CD4-positive, CD25-positive, alpha-beta regulatory T cell (primary cell): Measurements from ENCODE around the gene SLC6A17. TPM values are rescaled to one million over a fixed set of nuclear protein-coding genes. Genes with fewer than 3 reads are reported as not detected.
A peak's percentile ranks its signal among the peaks of the same experiment; 100 is the strongest.

Experiments
- ATAC-seq, 2 donors: fragments of 150-1000 bp; cut with Tn5 transposase; one replicate each; pipeline ENCODE4 v1.10.0; 2021; ENCODE audit warnings: low read depth in 2 of 2, moderate number of reproducible peaks in 2 of 2, moderate library complexity in 1 of 2
- DNase-seq, 3 donors: peaks; one replicate each; pipeline versions ENCODE4 v3.0.0 to v3.0.0-alpha.2; 2012 to 2022; ENCODE audit warnings: mixed read lengths in 1 of 3
- H3K27ac ChIP-seq: one replicate; pipeline ENCODE4 v1.7.0; 2013; ENCODE audit warnings: mild to moderate bottlenecking, low read length; ENCODE audit not compliant: insufficient read depth, poor library complexity, severe bottlenecking
- H3K27me3 ChIP-seq: one replicate; pipeline ENCODE4 v1.7.0; 2013; ENCODE audit warnings: low read length; ENCODE audit not compliant: control insufficient read depth, insufficient read depth
- H3K36me3 ChIP-seq: one replicate; pipeline ENCODE4 v1.7.0; 2013; ENCODE audit warnings: mild to moderate bottlenecking, low read length, moderate library complexity; ENCODE audit not compliant: control insufficient read depth, insufficient read depth
- H3K4me1 ChIP-seq: 2 replicates; pipeline ENCODE4 v1.7.0; 2013; ENCODE audit warnings: mild to moderate bottlenecking, low read length; ENCODE audit not compliant: insufficient read depth, control insufficient read depth, poor library complexity, severe bottlenecking
- H3K4me3 ChIP-seq: one replicate; pipeline ENCODE4 v1.7.0; 2013; ENCODE audit warnings: low read depth, mild to moderate bottlenecking, low read length, moderate library complexity
- H3K9me3 ChIP-seq, 2 experiments: 1 replicate in 1 of 2; 2 replicates in 1 of 2; pipeline ENCODE4 v1.7.0; 2013; ENCODE audit warnings: low read length in 2 of 2, mild to moderate bottlenecking in 1 of 2, moderate library complexity in 1 of 2; ENCODE audit not compliant: control insufficient read depth in 2 of 2
- H3K27ac Mint-ChIP-seq, 3 donors: one replicate each; pipeline ENCODE4 v1.8.0; 2020 to 2022; ENCODE audit warnings: mild to moderate bottlenecking in 3 of 3, mixed read lengths in 3 of 3, moderate library complexity in 2 of 3
- H3K27me3 Mint-ChIP-seq: one replicate; pipeline ENCODE4 v1.8.0; 2022; ENCODE audit warnings: mild to moderate bottlenecking, mixed read lengths
- H3K36me3 Mint-ChIP-seq: one replicate; pipeline ENCODE4 v1.8.0; 2020; ENCODE audit warnings: mixed read lengths
- H3K4me1 Mint-ChIP-seq, 4 donors: one replicate each; pipeline ENCODE4 v1.8.0; 2020 to 2022; ENCODE audit warnings: mixed read lengths in 4 of 4, mild to moderate bottlenecking in 1 of 4
- H3K4me3 Mint-ChIP-seq, 4 donors: one replicate each; pipeline ENCODE4 v1.8.0; 2020 to 2022; ENCODE audit warnings: mild to moderate bottlenecking in 4 of 4, mixed read lengths in 4 of 4, moderate library complexity in 3 of 4
- H3K9me3 Mint-ChIP-seq, 7 donors: one replicate each; pipeline ENCODE4 v1.8.0; 2020 to 2022; ENCODE audit warnings: mixed read lengths in 7 of 7, mild to moderate bottlenecking in 3 of 7, moderate library complexity in 2 of 7
- polyA plus RNA-seq, 4 donors: library from polyadenylated mRNA; unstranded; fragments of 300-500 nt; fragmentation: Illumina TruSeq; gene quantifications; one replicate each; pipeline ENCODE4 v1.2.3, GENCODE V29; 2021
- total RNA-seq: library from RNA; stranded (reverse); gene quantifications from one replicate; pipeline ENCODE4 v1.2.3, GENCODE V29; 2022

Gene SLC6A17
- total and polyA plus RNA-seq, 5 donors from 2014 or later, result not detected

DNA sequence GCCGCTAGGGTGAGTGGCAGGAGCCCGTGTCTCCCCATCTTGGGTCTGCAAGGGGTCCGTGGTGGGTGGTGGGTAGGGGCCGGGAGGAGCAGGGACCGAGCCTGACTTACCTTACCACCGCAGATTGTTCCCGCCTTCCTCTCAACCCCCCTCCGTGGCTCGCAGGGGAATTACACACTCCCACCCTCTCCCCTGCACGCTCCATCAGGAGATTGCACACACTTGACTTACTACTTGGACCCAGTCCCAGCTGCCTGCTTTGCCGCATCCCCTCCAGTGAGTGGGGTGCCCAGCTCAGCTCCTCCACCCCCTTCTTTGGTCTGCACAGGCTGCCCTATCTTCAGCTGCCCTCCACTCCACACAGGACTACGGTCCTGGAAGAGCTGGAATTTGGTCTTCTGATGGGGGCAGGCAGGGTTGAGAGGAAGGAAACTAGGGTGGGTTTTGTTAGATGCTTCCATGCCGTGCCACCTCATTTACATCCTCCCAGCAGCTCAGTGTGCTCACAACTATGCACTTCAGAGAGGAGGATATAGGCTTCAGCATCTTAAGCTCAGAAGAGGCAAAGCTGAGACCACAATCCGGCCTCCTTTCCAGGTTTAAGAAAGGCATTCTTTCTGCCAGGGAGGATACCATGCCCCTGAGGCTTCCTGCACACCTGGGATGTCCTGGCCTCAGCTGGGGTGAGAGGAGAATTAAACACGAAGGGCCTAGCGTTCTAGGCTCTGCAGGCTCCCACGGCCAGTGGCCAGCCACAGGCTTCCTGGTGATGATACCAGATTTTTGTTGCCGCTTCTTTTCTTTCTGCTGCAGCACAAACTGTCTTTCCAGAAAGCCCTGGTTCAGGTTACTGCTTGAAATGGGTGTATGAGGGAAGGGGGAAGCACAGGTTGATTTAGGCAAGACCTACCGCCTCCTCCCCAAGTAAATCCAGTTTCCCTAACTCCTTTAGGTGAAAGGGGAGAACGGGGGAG, 62.2 kb downstream of the SLC6A17 start:
- peak overlapping the region; percentile 29 to 80 (median 79) for H3K27ac Mint-ChIP-seq
- H3K9me3 ChIP-seq, result no peaks in the 10 kb centered on the region
- no peaks in the 10 kb centered on the region for H3K36me3 Mint-ChIP-seq
- no peaks in the 10 kb centered on the region for H3K27me3 ChIP-seq
- H3K4me3 ChIP-seq, result no peak overlapping the region
- H3K9me3 Mint-ChIP-seq, result no peaks in the 10 kb centered on the region
- peaks cover 36% of the 10 kb centered on the region for H3K4me1 ChIP-seq
- H3K36me3 ChIP-seq, result no peaks in the 10 kb centered on the region
- H3K27me3 Mint-ChIP-seq, result no peaks in the 10 kb centered on the region
- ATAC-seq (no peak), DNase-seq (no peak)
- peaks cover 0 to 67% (median 27%) of the 10 kb centered on the region in 4 donors for H3K4me1 Mint-ChIP-seq
- no peak overlapping the region for H3K27ac ChIP-seq
- peak overlapping the region; percentile 81 to 93 (median 88) for H3K4me3 Mint-ChIP-seq

DNA sequence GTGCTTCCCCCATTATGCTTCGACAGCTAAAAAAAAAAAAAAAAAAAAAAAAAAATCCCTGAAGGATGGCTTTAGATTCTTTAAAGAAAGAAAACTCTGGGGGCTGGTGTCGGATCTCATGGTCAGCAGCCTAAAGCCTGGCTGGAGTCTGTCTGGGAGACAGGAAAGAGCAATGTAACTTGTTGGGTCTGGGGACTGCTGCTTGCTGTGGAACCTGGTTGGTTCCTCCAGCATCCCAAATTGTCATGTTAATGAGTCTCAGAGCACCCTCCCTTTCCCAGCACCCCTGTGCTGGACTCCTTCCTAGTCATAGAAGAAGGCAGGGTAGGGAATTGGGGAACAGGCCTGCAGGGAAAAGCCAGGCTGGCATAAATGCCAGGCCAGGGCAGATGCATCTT, 62.8 kb downstream of the SLC6A17 start:
- peak overlapping the region in 2 of 3 donors; percentile 52 to 80 for H3K27ac Mint-ChIP-seq
- peak overlapping the region; percentile 62 to 92 (median 75) for H3K4me3 Mint-ChIP-seq
- peaks cover 0 to 60% (median 25%) of the 10 kb centered on the region in 4 donors for H3K4me1 Mint-ChIP-seq
- no peaks in the 10 kb centered on the region for H3K9me3 Mint-ChIP-seq
- H3K9me3 ChIP-seq, result no peaks in the 10 kb centered on the region
- no peak for DNase-seq
- no peaks in the 10 kb centered on the region for H3K36me3 ChIP-seq
- H3K4me1 ChIP-seq, result peaks cover 30% of the 10 kb centered on the region
- no peaks in the 10 kb centered on the region for H3K27me3 Mint-ChIP-seq
- no peak overlapping the region for H3K4me3 ChIP-seq
- ATAC-seq, result no peak
- H3K27me3 ChIP-seq, result no peaks in the 10 kb centered on the region
- no peak overlapping the region for H3K27ac ChIP-seq
- no peaks in the 10 kb centered on the region for H3K36me3 Mint-ChIP-seq

DNA sequence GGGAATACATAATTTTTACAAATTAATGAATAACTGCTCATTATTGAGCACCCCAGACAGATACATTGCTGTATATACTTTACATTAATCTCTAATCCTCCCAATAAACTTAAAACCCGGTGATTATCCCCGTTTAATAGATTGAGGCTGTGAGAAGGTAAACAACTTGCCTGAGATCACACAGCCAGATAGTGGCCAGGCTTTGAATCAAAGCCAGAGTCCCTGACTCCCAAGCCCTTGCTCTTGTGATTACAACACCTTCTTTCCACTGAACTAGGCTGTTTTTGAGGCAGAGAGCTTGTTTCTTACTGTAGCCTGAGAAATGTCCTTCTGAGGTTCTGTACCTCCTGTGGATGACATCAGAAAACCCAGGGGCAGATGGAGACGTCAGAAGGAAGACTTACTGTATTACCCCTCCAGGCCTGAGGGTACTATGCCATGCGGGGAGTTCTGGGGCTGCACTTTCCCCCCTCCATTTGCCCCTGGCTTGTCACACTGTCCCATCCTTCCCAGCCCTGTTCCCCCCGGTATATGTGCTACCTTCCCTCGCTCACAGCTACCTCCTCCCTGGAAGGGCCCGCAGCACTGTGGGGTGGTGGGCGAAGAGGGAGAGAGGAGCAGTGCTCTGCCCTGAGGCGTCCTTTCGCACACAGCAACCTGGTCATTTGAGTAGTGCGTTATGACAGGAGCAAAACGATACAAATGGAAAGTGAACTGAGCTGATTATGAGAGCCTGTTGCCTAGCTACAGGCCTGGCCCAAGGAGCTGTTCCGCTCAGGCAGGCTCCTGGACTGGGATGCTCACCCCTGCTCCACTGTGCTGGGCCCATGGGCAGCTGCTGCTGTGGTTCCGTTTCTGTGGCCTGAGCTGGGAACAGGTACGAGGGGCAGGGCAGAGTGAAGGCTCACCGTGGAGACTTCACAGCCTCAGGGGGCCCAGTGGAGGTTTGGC, 64.4 kb downstream of the SLC6A17 start:
- Mint-ChIP-seq H3K27ac (peak overlapping the region in 2 of 3 donors; percentile 60 to 80), H3K4me3 (peak overlapping the region in 2 of 4 donors; percentile 74 to 92), H3K36me3 (no peaks in the 10 kb centered on the region), H3K4me1 (peaks cover 0 to 46% (median 14%) of the 10 kb centered on the region in 4 donors), H3K9me3 (no peaks in the 10 kb centered on the region), H3K27me3 (no peaks in the 10 kb centered on the region)
- H3K36me3 ChIP-seq, result no peaks in the 10 kb centered on the region
- H3K27me3 ChIP-seq, result no peaks in the 10 kb centered on the region
- DNase-seq (no peak), ATAC-seq (no peak)
- H3K4me3 ChIP-seq, result no peak overlapping the region
- no peak overlapping the region for H3K27ac ChIP-seq
- H3K9me3 ChIP-seq, result no peaks in the 10 kb centered on the region
- peaks cover 21% of the 10 kb centered on the region for H3K4me1 ChIP-seq

DNA sequence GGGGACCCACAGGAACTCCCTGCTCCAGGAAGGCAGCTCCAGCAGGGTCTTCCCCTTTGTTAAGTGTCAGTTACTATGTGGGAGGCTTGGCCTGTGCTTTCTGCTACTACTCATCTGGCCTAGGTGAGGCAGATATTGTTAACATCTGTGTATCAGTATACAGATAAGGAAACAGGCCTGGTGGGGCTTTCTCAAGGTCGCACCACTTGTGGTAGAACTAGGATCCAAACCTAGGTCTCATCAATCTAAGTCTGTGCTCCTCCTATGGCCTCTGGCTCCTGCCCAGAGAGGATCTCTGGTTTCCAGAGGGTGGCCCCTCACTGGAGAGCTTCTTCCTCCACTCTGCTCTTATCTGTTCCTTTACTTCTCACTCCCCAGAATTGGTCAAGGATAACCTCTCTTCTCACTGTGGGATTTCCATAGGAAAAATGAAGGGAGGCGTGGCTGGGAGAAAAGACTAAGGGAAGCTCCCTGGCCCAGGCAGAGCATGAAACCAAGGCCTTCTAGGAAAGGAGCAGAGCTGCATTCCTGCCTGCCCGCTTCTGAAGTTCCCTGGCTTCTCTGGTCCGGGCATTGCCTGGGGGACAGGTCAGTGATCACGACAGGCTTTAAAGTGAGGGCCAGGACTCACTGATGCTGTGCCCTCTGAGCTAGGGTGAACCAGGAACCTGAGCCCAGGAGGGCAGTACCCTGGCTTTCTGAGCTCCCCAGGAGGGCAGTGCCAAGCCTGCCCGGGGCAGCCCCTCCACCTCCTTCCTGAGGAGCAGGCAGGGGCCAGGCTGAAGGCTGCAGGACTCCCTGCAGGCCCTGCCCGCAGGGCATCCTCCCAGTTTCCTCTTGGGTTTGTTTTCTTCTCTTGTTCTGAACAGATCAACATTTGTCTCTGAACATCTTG, 65.6 kb downstream of the SLC6A17 start:
- Mint-ChIP-seq H3K36me3 (no peaks in the 10 kb centered on the region), H3K27ac (peak overlapping the region in 2 of 3 donors; percentile 44 to 79), H3K27me3 (no peaks in the 10 kb centered on the region), H3K4me3 (no peak overlapping the region), H3K9me3 (no peaks in the 10 kb centered on the region), H3K4me1 (peaks cover 0 to 43% (median 13%) of the 10 kb centered on the region in 4 donors)
- H3K9me3 ChIP-seq, result no peaks in the 10 kb centered on the region
- DNase-seq (no peak), ATAC-seq (no peak)
- peaks cover 20% of the 10 kb centered on the region for H3K4me1 ChIP-seq
- H3K4me3 ChIP-seq, result no peak overlapping the region
- no peaks in the 10 kb centered on the region for H3K27me3 ChIP-seq
- no peak overlapping the region for H3K27ac ChIP-seq
- no peaks in the 10 kb centered on the region for H3K36me3 ChIP-seq

DNA sequence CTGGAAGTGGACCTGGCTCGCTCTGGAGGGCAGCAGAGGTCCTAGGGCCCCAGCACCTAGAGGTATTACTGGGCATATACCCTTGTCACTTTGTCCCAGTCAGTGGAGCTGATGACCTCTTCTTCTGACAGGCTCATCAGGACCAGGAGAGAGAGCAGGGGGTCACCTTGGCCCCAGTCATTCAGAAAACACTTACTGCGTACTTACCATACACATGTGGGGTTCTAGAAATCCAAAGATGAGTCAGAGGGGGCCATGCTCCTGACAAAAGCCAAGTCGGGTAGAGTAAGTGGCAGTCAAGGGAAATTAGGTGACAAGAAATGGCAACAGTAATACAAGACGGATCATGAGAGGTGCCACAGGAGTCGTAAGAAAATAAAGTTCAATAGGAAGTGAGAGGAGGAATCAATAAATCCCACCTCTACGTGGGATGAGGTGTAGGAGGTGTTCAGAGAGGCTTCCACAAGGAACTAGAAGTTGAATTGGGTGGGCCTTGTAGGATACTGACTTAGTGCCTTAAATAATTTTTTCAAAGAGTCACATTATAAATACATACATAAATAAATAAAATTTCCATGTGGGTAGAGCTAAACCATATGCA, 66.7 kb downstream of the SLC6A17 start:
- no peak overlapping the region for H3K4me3 Mint-ChIP-seq
- peak overlapping the region in 2 of 3 donors; percentile 16 to 28 for H3K27ac Mint-ChIP-seq

DNA sequence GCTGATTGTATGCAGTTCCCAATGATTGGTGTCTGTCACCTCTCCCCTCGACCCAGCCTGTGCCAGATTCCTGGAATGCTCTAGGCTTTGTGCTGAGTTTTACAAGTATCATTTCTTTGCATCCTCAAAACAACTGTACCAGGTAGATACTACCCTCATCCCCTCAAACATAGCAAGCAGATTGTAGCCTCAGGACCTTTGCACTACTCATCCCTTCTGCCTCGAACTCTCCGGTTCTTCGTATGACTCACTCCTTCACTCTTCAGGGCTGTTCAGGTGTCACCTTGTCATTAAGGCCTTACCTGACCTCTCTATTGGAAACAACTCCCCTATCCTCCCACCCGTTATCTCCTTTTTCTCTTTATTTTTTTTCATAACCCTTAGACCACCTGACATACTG, 67.8 kb downstream of the SLC6A17 start:
- Histone ChIP-seq H3K9me3 (no peaks in the 10 kb centered on the region), H3K27ac (no peak overlapping the region), H3K27me3 (no peaks in the 10 kb centered on the region), H3K4me1 (no peaks in the 10 kb centered on the region), H3K4me3 (no peak overlapping the region), H3K36me3 (no peaks in the 10 kb centered on the region)
- Mint-ChIP-seq H3K9me3 (no peaks in the 10 kb centered on the region), H3K27ac (no peak overlapping the region), H3K27me3 (no peaks in the 10 kb centered on the region), H3K4me1 (peaks cover 0 to 31% (median 11%) of the 10 kb centered on the region in 4 donors), H3K36me3 (no peaks in the 10 kb centered on the region), H3K4me3 (no peak overlapping the region)
- ATAC-seq, result no peak
- DNase-seq, result no peak

More for the DNA sequence above, 66.7 kb downstream of the SLC6A17 start:
- Mint-ChIP-seq H3K36me3 (no peaks in the 10 kb centered on the region), H3K27me3 (no peaks in the 10 kb centered on the region), H3K9me3 (no peaks in the 10 kb centered on the region), H3K4me1 (peaks cover 0 to 41% (median 11%) of the 10 kb centered on the region in 4 donors)
- Histone ChIP-seq H3K4me3 (no peak overlapping the region), H3K36me3 (no peaks in the 10 kb centered on the region), H3K4me1 (peaks cover 10% of the 10 kb centered on the region), H3K27me3 (no peaks in the 10 kb centered on the region), H3K9me3 (no peaks in the 10 kb centered on the region), H3K27ac (no peak overlapping the region)
- no peak for DNase-seq
- no peak for ATAC-seq
